CD4-positive, alpha-beta memory T cell (primary cell): ENCODE data around the gene S1PR1. TPM values are rescaled to one million over a fixed set of nuclear protein-coding genes. Genes with fewer than 3 reads are reported as not detected.
"Not testable (repeated sequence)": the region's sequence is repeated elsewhere in the genome, so short reads cannot be mapped to it uniquely, and the experiment has no call there.

ENCODE experiments used
- CTCF ChIA-PET: fragments of 350-600 bp; sonication (Branson Sonifier 250); formaldehyde crosslinking; loops from one replicate; lab custom pipeline; 2021; ENCODE audit warnings: inconsistent platforms; ENCODE audit not compliant: partially characterized antibody; lab: Charles Lee
- POLR2A ChIA-PET: fragments of 350-600 bp; sonication (Branson Sonifier 250); formaldehyde crosslinking; loops from one replicate; lab custom pipeline; 2021; ENCODE audit not compliant: partially characterized antibody; lab: Charles Lee
- DNase-seq, 5 donors: peaks; one replicate each; pipeline versions ENCODE4 v3.0.0 to v3.0.0-alpha.2; 2020 to 2022; ENCODE audit warnings: mixed read lengths in 1 of 5
- H3K27ac ChIP-seq: one replicate; pipeline ENCODE4 v1.7.0; 2013; ENCODE audit warnings: low read depth, low read length
- H3K27me3 ChIP-seq: 2 replicates; pipeline ENCODE4 v1.7.0; 2013; ENCODE audit warnings: mild to moderate bottlenecking, low read length, moderate library complexity; ENCODE audit not compliant: insufficient read depth
- H3K36me3 ChIP-seq: 2 replicates; pipeline ENCODE4 v1.7.0; 2013; ENCODE audit warnings: mild to moderate bottlenecking, low read length, moderate library complexity; ENCODE audit not compliant: insufficient read depth
- H3K4me1 ChIP-seq: 2 replicates; pipeline ENCODE4 v1.7.0; 2013; ENCODE audit warnings: mild to moderate bottlenecking, low read length, moderate library complexity; ENCODE audit not compliant: insufficient read depth
- H3K4me3 ChIP-seq, 2 donors: one replicate each; pipeline ENCODE4 v1.7.0; 2013; ENCODE audit warnings: low read length in 2 of 2, mild to moderate bottlenecking in 1 of 2
- H3K9me3 ChIP-seq, 2 donors: one replicate each; pipeline ENCODE4 v1.7.0; 2013; ENCODE audit warnings: low read length in 2 of 2, control low read depth in 1 of 2; ENCODE audit not compliant: control insufficient read depth in 1 of 2
- H3K27ac Mint-ChIP-seq, 7 donors: one replicate each; pipeline ENCODE4 v1.8.0; 2020 to 2021; ENCODE audit warnings: mixed read lengths in 7 of 7, mild to moderate bottlenecking in 6 of 7, inconsistent platforms in 3 of 7, moderate library complexity in 3 of 7
- H3K27me3 Mint-ChIP-seq, 2 donors: one replicate each; pipeline ENCODE4 v1.8.0; 2020 to 2021; ENCODE audit warnings: mixed read lengths in 2 of 2
- H3K36me3 Mint-ChIP-seq, 2 donors: one replicate each; pipeline ENCODE4 v1.8.0; 2020 to 2021; ENCODE audit warnings: mixed read lengths in 2 of 2, inconsistent platforms in 1 of 2, mild to moderate bottlenecking in 1 of 2
- H3K4me1 Mint-ChIP-seq, 4 donors: one replicate each; pipeline ENCODE4 v1.8.0; 2020 to 2021; ENCODE audit warnings: mixed read lengths in 4 of 4, mild to moderate bottlenecking in 1 of 4
- H3K4me3 Mint-ChIP-seq, 8 donors: one replicate each; pipeline ENCODE4 v1.8.0; 2020 to 2021; ENCODE audit warnings: mixed read lengths in 8 of 8, mild to moderate bottlenecking in 7 of 8, moderate library complexity in 6 of 8, inconsistent platforms in 3 of 8
- H3K9me3 Mint-ChIP-seq, 8 donors: one replicate each; pipeline ENCODE4 v1.8.0; 2020 to 2021; ENCODE audit warnings: mixed read lengths in 8 of 8, mild to moderate bottlenecking in 5 of 8, inconsistent platforms in 3 of 8, moderate library complexity in 1 of 8
- intact Hi-C: fragments of 100-400 bp; cut with micrococcal nuclease; formaldehyde crosslinking; loops from one replicate; pipeline ENCODE4 v1.15.1; 2023
- polyA plus RNA-seq, 2 donors: library from polyadenylated mRNA; unstranded; fragments of 300-500 nt; fragmentation: Illumina TruSeq; gene quantifications; one replicate each; pipeline ENCODE4 v1.2.3, GENCODE V29; 2021
- total RNA-seq, 2 experiments: library from RNA; stranded (reverse); gene quantifications; one replicate each; pipeline ENCODE4 v1.2.3, GENCODE V29; 2021

The S1PR1 gene
- total and polyA plus RNA-seq, 4 experiments from 2014 or later, result 277 to 366 (median 342) TPM

DNA sequence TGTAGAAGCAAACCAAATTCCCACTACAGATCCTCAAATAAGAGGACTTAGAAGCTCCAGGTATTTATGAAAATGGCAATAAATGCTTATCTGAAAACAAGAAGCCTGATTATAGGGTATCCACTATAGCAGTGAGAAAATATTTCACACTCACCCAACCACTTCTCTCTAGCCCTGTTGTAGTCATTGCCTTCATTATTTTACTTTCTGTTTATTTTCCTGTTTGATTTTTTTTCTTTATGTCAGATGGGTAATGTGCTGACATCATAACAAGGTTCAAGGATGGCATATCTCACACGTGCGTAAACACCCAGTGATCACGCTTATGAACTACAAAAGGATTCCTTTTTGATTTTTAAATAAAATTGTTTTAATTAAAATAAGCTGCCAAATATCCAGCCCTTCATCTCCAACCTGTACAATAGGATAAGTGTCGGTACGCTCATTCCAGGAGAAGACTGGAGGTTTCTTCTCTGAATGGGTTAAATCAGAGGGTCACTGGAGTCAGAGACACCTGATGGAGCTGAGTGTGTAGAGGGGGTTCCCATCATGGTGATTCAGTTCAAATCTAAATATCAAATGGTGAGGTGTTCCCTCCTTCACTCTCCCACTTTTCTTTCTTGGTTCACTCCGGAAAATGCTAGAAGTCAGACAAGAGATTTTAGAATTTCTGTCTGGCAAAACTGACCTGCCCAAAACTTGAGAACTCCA is 8.2 kb upstream of the S1PR1 start:
- intact Hi-C loops, result no loop called here
- no peaks in the 10 kb centered on the region for H3K36me3 ChIP-seq
- Mint-ChIP-seq H3K9me3 (peaks cover 0 to 4% (median 0%) of the 10 kb centered on the region in 8 donors), H3K36me3 (peaks cover 2 to 15% of the 10 kb centered on the region in 2 donors), H3K4me1 (peaks cover 25 to 54% (median 40%) of the 10 kb centered on the region in 4 donors), H3K27me3 (no peaks in the 10 kb centered on the region), H3K4me3 (peak overlapping the region in 4 of 8 donors; percentile 1 to 43 (median 12)), H3K27ac (peak overlapping the region in 5 of 7 donors; percentile 19 to 89 (median 73))
- H3K4me3 ChIP-seq, result no peak overlapping the region
- ChIA-PET POLR2A (interaction anchor here (0.9 kb wide), 1 partner anchor 10 kb away, joined by 3 read pairs; no protein-coding TSS in a partner anchor), CTCF (interaction anchor here (0.8 to 2.1 kb wide), 3 partner anchors 10 to 81 kb away, joined by 3 to 10 read pairs (median 3); no protein-coding TSS in a partner anchor)
- no peak overlapping the region for H3K27ac ChIP-seq
- DNase-seq, result no peak
- no peaks in the 10 kb centered on the region for H3K27me3 ChIP-seq
- peaks cover 20% of the 10 kb centered on the region for H3K4me1 ChIP-seq
- H3K9me3 ChIP-seq, result no peaks in the 10 kb centered on the region

DNA sequence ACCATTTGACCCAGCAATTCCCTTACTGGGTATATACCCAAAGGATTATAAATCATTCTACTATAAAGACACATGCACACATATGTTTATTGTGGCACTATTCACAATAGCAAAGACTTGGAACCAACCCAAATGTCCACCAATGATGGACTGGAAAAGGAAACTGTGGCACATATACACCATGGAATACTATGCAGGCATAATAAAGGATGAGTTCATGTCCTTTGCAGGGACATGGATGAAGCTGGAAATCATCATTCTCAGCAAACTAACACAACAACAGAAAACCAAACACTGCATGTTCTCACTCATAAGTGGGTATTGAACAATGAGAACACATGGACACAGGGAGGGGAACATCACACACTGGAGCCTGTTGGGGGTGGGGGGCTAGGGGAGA is 4.6 kb upstream of the S1PR1 start:
- DNase-seq, H3K27me3 Mint-ChIP-seq, H3K27me3 ChIP-seq, intact Hi-C loops, H3K27ac ChIP-seq, H3K9me3 ChIP-seq, H3K36me3 ChIP-seq, H3K4me3 ChIP-seq: not testable (repeated sequence)
- POLR2A ChIA-PET, result interaction anchor here (9.6 to 25.2 kb wide), 2 partner anchors 54 to 307 kb away, joined by 335 to 955 read pairs; no protein-coding TSS in a partner anchor
- H3K36me3 Mint-ChIP-seq, result peaks cover 24 to 26% of the 10 kb centered on the region in 2 donors
- peaks cover 40% of the 10 kb centered on the region for H3K4me1 ChIP-seq
- H3K27ac Mint-ChIP-seq, result peak overlapping the region; percentile 3 to 91 (median 48)
- H3K4me1 Mint-ChIP-seq, result peaks cover 38 to 84% (median 54%) of the 10 kb centered on the region in 4 donors
- CTCF ChIA-PET, result interaction anchor here (10.2 to 17.2 kb wide), 2 partner anchors 57 to 308 kb away, joined by 129 to 442 read pairs; no protein-coding TSS in a partner anchor
- peak overlapping the region in 3 of 8 donors; percentile 18 to 55 (median 19) for H3K4me3 Mint-ChIP-seq
- peaks cover 0 to 12% (median 1%) of the 10 kb centered on the region in 8 donors for H3K9me3 Mint-ChIP-seq

DNA sequence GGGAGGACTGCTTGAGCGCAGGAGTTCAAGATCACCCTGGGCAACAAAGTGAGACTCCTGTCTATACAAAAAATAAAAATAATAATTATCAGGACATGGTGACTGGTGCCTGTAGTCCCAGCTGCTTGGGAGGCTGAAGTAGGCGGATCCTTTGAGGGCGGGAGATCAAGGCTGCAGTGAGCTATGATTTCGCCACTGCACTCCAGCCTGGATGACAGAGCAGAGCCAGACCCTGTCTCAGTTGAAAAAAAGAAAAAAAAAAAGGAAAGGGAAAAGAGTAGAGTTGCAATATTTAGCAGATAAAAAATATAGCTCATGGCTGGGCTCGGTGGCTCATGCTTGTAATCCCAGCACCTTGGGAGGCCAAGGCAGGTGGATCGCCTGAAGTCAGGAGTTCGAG is 3.3 kb upstream of the S1PR1 start:
- no peak overlapping the region for H3K27ac ChIP-seq
- peaks cover 34 to 85% (median 49%) of the 10 kb centered on the region in 4 donors for H3K4me1 Mint-ChIP-seq

DNA sequence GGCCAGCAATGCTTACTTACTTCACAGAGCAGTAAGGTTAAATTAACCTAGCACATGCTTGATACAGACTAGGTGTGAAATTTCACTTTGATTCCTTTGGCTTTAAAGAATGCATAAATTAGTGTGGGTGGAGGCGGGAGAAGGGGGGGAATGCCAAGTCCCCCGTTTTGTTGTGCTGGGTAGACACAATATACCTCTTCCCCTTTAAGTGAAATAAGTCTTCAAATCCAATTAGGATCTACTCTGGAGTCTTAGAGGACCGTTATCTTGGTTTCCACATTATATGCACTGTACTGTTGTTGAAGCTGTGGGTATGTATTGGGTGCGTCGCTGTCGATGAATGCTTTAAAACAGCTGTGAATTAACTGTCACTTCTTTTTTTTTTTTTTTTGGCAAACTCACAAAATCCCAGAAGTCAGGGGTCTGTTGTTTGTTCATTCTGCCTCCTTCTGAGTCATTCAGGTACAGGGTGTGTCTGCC is 1.6 kb upstream of the S1PR1 start:
- H3K27me3 ChIP-seq, result no peaks in the 10 kb centered on the region
- H3K4me3 ChIP-seq, result peak overlapping the region; percentile 86 to 97
- DNase-seq, result peak in 3 of 5 donors; percentile 62 to 67 (median 63)
- ChIA-PET POLR2A (interaction anchor here (0.6 to 25.2 kb wide), 53 partner anchors 8 to 796 kb away, joined by 3 to 955 read pairs (median 5); partner anchors contain the start of genes DPH5, EXTL2 and SLC30A7), CTCF (interaction anchor here (1.1 to 17.2 kb wide), 19 partner anchors 8 to 311 kb away, joined by 3 to 442 read pairs (median 5); no protein-coding TSS in a partner anchor)
- peak overlapping the region; percentile 90 for H3K27ac ChIP-seq
- Mint-ChIP-seq H3K4me1 (peaks cover 32 to 91% (median 48%) of the 10 kb centered on the region in 4 donors), H3K4me3 (peak overlapping the region; percentile 96 to 100 (median 98)), H3K27me3 (no peaks in the 10 kb centered on the region), H3K36me3 (peaks cover 39 to 53% of the 10 kb centered on the region in 2 donors), H3K27ac (peak overlapping the region; percentile 97 to 100 (median 98)), H3K9me3 (peaks cover 0 to 13% (median 1%) of the 10 kb centered on the region in 8 donors)
- intact Hi-C loops, result loop anchor here (1.0 to 2.0 kb wide), 2 partner anchors 53 to 56 kb away; no protein-coding TSS in a partner anchor
- no peaks in the 10 kb centered on the region for H3K9me3 ChIP-seq
- peaks cover 43% of the 10 kb centered on the region for H3K4me1 ChIP-seq
- peaks cover 15% of the 10 kb centered on the region for H3K36me3 ChIP-seq

More for the DNA sequence above, 3.3 kb upstream of the S1PR1 start:
- no peak for DNase-seq
- ChIA-PET POLR2A (interaction anchor here (0.9 to 25.2 kb wide), 6 partner anchors 18 to 308 kb away, joined by 3 to 955 read pairs (median 52); no protein-coding TSS in a partner anchor), CTCF (interaction anchor here (0.7 to 17.2 kb wide), 6 partner anchors 13 to 309 kb away, joined by 3 to 442 read pairs (median 58); no protein-coding TSS in a partner anchor)
- H3K4me3 Mint-ChIP-seq, result peak overlapping the region in 7 of 8 donors; percentile 4 to 78 (median 49)
- no peaks in the 10 kb centered on the region for H3K9me3 ChIP-seq
- peaks cover 40% of the 10 kb centered on the region for H3K4me1 ChIP-seq
- no peaks in the 10 kb centered on the region for H3K36me3 ChIP-seq
- H3K36me3 Mint-ChIP-seq, result peaks cover 30 to 35% of the 10 kb centered on the region in 2 donors
- H3K27me3 ChIP-seq, result no peaks in the 10 kb centered on the region
- H3K27ac Mint-ChIP-seq, result peak overlapping the region; percentile 26 to 98 (median 79)
- no peaks in the 10 kb centered on the region for H3K27me3 Mint-ChIP-seq
- H3K4me3 ChIP-seq, result no peak overlapping the region
- intact Hi-C loops, result no loop called here
- H3K9me3 Mint-ChIP-seq, result peaks cover 0 to 13% (median 1%) of the 10 kb centered on the region in 8 donors

DNA sequence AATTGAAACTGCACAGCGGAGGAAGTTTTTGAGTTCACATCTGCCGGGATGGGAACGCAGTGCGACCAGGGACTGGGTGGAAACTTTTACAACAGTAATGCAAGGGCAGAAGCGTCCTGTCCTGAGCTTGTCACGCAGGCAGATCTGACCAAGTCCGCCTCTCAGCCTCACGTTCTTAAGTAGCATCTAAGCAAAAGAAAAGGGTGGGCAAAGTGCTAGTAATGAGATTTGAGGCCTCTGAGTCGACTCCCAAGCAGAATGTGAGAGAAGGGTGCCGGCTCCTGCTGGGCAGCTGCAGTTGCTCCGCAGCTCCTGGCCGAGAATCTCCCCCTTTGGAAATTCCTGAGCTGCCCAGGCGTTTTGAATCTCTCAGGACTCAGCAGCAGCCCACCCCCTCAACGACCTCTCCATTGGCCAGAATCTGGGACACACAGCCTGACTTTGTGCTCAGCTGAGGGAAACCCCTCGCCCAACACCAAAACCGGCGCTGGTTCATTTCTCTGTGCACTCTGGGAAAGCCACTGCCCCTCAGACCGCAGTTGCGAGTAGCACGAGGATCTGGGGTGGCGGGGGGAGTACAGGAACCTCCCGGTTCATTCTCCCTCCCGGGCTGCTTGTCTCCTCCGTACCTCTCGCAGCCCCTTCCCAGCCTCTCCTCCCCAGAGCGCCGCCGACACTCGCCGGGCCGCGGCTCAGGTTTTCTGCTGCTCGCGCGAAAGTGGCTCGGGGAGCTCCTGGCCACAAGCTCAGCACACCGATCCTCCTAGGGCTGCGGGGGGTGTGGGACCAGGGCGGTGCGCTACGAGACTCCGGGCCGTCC is 913 bp upstream of the S1PR1 start:
- no peaks in the 10 kb centered on the region for H3K27me3 Mint-ChIP-seq
- Histone ChIP-seq H3K36me3 (peaks cover 22% of the 10 kb centered on the region), H3K27me3 (no peaks in the 10 kb centered on the region), H3K4me1 (peaks cover 49% of the 10 kb centered on the region), H3K4me3 (peak overlapping the region; percentile 86 to 97), H3K27ac (peak overlapping the region; percentile 90), H3K9me3 (no peaks in the 10 kb centered on the region)
- ChIA-PET POLR2A (interaction anchor here (0.7 to 25.2 kb wide), 73 partner anchors 9 to 883 kb away, joined by 3 to 955 read pairs (median 4); partner anchors contain the start of genes CDC14A, DPH5, EXTL2 and SLC30A7), CTCF (interaction anchor here (1.0 to 17.2 kb wide), 22 partner anchors 8 to 312 kb away, joined by 3 to 442 read pairs (median 5); no protein-coding TSS in a partner anchor)
- peak in 4 of 5 donors; percentile 69 to 83 (median 76) for DNase-seq
- peaks cover 44 to 59% of the 10 kb centered on the region in 2 donors for H3K36me3 Mint-ChIP-seq
- H3K4me3 Mint-ChIP-seq, result peak overlapping the region; percentile 96 to 100 (median 98)
- intact Hi-C loops, result loop anchor here (1.0 to 2.0 kb wide), 4 partner anchors 52 to 231 kb away; no protein-coding TSS in a partner anchor
- peak overlapping the region; percentile 97 to 100 (median 98) for H3K27ac Mint-ChIP-seq
- peaks cover 33 to 91% (median 48%) of the 10 kb centered on the region in 4 donors for H3K4me1 Mint-ChIP-seq
- peaks cover 0 to 13% (median 1%) of the 10 kb centered on the region in 8 donors for H3K9me3 Mint-ChIP-seq
